ENCODE results near the gene RNASE11.
"Not testable (repeated sequence)": the region's sequence is repeated elsewhere in the genome, so short reads cannot be mapped to it uniquely, and the experiment has no call there.

RNASE11 gene

DNA sequence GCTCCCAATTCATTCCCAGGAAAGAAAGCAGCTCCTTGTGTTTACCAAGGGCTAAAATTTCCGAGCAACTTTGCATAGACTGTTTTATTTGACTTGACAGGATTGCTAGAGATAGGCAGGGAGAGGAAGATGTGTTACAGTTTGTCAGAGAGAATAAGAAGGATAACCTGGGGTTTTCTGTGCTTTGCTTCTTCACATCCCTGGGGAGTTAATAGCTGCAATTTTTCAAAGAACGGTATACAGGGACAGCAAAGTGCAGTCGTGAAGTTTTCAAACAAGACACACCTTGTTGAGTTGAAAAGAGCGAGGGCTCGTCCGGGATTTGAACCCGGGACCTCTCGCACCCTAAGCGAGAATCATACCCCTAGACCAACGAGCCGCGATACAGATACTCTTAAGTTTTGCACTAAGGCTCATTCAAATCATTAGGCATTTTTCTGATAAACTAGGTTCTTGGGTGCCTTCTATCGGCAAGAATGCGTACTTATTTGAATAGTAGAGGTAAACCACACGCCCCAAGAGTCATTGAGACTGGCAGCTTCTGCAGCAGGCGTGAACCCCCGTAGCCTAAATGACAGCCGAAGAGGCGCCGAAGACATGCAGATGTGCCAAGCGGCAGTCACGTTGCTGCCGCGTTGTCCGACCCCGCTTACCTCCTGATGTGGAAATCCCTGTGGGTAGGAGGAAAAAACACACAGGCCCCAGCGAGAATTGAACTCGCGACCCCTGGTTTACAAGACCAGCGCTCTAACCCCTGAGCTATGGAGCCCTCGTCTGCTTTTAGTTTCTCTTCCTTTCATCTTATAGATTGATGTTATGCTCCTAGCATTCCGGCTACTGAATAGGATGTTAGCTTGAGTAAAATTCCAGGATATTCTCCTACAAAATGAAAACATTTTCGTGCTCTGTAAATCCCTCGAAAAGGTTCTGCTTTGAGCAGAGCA lies 25.6 kb upstream of the RNASE11 start:
- DNase-seq, result peak; percentile 96

DNA sequence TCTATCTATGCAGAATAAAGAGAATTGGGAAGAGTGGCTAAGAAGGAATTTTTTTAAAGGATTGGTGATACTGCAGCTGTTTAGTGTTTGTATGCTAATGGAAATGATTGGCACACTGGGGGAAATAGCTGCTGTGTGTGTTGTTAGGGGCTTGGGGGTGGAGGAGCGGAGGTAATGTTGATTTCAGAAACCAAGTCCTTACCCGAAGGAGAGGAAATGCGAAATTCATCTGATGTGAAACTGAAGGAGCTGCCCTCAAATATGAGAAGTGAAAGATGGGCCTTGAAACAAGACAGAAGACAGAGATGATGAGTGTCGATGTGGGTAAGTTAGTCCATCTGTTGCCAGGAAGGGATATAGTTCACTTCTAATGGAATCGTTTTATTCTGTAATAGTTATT lies 24.6 kb upstream of the RNASE11 start:
- DNase-seq, result no peak

DNA sequence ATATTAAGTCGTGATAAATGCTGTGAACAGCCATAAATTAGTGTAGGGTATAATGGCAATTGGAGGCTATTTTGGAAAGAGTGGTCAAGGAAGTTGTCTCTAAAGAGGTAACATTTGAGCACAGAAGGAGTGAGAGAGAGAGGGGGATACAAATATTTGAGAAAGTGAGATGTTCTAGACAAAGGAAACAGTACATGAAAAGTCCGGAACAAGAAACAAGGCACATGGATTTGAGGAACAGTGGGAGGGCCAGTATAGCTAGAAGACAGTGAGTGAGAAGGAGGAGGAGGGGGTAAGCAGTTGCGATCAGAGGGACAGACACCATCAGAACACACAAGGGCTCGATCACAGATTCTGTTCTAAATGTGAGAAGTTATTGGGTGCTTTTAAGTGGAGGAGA lies 23.5 kb upstream of the RNASE11 start:
- DNase-seq, result no peak

DNA sequence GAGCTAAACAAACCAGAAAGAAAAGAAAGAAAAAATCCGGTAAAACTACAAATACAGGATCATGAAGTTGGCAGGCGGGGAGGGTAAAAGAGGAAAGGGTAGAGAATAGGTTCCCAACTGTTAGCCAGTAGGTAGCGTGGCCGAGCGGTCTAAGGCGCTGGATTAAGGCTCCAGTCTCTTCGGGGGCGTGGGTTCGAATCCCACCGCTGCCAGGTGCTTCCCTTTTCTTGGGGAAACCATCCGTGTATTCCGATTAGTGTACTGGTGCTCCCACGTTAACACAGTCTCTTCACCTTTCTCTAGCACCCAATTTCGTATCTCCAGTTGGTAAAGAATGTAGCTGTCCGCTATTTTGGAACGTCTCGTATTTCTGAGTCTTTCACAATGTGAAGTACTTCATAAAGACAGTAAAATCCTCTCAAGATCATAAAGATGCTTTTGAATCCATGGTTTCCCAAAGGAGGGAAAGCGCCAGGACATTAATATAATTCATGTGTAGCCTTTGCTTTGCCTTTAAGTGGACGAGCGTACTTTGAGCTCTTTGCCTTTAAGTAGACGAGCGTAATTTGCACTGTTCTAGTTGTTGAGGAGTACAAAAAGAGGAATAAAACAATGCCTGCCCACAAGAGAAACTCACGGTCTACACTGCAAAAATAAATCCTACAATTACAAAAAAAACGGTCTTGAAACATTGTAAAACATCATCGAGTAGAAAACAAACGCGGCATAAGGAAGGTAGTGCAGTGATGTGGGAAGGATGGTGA lies 22.4 kb upstream of the RNASE11 start:
- DNase-seq, result peak; percentile 54

DNA sequence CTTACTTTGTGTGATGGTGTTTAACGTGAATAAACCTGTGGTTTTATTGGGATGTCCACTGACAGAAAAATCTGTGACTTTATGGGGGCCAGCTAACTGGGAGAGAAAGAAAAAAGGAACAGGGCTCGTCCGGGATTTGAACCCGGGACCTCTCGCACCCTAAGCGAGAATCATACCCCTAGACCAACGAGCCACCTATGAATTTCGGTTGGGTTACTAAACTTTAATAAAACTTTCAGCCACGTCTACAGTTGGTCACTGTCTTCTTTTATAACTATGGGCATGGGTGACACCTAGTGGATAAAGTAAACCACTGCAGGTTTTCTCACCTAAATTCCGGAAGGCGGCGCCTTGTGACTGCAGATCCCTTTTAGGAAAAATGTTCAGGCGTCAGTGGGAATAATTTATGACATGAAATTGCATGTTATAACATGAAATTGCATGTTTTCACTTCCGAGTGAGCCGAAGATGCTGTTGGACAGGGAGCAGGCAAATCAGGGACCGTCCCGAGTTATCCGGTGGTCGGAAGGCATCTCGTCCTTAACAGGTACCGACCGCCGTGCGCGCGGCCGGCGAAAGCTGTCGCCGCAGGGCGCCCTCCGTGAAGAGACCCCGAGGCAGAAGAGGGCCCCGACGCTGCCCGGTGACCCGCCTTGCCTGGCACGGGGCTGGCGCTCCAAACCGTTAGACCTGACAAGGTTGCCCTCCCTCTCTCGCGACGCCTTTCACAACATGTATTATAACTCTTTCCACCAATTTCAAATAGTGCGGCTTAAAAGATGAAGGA lies 21.6 kb upstream of the RNASE11 start:
- peak; percentile 74 for DNase-seq

DNA sequence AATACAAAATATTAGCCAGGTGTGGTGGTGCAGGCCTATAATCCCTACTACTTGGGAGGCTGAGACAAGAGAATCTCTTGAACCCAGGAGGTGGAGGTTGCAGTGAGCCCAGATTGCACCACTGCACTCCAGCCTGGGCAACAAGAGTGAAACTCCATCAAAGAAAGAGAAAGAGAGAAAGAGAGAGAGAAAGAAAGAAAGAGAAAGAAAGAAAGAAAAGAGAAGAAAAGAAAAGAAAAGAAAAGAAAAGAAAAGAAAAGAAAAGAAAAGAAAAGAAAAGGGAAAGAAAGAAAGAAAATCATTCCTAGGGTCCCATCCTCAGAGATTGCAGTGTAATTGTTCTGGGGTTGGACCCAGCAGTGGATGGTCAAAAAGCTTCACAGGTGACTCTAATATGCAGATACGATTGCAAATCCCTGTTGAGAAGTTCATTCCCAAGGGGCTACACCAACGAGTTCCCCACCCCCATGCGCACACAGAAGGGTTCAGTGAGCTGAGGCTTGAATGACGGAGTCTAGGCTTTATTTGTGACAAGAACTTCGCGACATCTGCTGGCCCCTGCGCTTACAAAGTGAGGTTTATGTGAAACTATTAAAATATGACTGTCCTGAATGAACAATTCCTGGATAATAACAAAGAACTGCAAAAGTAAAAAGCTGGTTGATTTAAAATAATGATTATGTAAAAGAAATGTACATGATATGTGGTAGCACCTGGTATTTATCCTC lies 20.7 kb upstream of the RNASE11 start:
- no peak for DNase-seq

DNA sequence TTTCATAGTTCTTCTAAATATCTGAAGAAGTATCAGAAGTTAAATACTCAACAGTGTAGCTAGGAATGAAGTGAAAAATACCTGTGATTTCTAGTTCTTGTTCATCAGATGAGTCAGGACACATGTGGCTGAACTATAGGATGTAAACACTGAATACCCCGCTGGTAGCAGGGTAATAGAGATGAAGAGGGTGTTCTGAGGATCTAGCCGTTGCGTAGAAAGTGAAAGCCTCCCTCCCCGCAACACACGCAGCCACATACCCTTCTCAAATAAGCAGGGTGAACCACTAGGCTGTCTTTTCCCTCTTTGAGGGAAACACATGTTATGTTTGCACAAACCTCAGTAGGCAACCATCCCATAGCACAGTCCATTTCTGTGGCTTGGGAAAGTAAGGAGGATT lies 19.8 kb upstream of the RNASE11 start:
- no peak for DNase-seq

DNA sequence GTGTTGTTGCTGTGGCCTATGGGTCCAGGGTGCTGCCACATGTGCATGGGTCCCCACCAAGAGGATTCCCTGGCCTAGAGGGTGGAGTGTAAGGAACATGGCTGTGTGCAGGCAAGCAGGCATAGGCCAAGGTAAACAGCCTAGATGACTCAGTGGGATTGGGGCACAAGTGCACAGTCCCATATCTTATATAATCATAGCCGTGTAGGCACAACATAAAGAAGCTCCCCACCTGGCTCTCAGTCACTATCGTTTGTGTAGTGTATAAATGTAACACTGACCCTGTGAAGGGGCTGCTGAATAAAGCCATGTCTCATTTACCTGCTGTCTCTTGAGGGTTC lies 19.1 kb upstream of the RNASE11 start:
- DNase-seq, result no peak

DNA sequence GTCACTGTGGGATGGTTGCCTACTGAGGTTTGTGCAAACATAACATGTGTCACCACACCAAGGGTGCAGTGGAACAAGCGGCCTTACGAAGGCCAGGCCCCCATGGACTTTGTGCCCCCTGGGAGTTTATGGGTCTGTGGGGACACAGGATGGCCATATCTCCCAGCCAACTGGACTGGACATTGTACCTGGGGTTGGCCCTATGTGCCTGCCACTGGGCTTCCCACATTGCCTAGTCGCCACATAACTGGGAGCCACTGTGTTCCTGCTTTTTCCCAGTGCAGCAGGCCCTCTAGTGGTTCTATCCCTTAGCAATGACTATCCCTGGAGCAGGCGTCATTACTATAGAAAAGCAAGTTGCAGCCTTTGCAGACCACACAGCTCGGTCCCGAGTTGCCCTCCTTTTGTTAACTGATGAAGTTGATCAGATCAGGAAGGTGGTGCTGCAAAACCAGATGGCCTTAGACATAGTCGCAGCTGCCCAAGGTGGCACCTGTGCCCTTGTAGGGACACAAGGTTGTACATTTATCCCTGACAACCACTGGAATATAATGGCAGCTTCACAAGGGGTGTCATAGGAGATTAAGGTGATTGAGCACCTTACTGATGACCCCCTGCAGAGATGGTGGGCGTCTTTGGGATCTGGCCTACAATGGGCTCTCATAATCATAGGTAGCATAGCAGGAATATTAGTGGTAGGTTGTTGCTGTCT lies 18.5 kb upstream of the RNASE11 start:
- DNase-seq, result peak; percentile 14

DNA sequence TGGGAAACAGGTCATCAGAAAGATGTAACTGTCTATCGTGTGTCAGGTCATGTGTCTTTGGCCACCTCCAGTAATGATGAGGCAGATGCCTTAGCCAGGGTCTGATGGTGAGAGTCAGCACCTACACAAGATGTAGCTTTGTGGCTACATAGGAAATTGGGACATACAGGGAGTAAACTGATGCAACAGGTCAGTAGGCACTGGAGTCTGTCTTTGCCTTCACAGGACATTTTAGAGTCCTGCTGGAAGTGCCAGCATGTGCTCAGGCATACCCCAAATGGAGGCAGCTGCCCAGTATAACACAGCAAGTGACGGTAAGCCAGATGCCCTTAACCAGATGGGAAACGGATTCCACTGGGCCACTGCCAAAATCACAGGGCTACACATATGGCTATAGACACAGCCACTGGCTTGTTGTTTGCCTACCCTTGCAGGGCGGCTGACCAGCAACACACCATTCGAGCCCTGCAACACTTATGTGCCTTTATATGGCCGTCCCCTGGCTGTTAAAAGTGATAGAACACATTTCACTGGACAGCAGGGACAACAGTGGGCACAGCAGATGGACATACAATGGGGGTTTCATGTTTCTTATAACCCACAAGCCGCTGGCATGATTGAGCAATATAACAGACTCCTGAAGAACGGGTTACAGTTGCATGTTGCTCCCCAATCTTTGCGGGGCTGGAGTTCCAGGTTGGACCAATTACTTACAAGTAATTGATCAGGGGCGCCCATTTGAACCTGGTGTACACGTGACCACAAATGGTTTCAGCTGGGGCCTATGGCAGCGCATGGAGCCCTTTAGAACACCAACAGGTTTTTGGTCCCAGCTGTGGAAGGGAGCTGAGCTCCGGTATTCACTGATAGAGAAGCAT lies 16.3 kb upstream of the RNASE11 start:
- DNase-seq, result no peak

DNA sequence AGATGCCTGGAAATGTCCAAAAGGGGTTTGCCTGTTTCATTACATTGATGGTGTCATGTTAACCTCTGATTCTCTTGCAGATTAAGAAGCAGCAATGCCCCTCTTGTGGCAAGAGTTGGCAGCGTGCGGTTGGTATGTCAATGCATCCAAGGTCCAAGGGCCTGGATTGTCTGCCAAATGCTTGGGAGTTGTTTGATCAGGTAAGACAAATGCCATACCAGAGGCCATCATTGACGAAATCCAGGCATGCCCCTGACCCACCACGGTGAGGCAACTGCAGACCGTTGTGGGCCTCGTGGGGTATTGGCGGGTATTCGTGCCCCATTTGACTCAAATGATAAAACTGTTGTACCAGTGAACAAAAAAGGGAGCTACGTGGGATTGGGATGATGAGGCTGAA lies 14.8 kb upstream of the RNASE11 start:
- DNase-seq, result no peak

DNA sequence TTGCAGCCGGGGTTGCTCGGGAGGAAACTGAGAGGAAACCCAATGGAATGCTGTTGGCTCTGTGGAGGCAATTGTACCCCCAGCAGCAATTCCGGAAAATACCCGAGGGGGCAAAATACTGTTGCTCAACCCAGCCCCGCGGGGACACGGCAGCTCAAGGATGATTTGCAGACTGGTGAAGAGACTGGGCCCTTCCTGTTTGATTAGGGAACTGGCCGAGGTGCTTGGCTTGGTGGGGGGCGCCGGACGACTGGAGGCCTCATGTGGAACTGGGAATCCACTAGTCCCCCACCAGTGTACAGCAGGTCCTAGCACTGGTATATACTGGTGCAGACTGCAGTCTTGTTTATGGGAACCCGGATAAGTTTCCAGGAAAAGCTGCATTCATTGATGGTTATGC lies 13.7 kb upstream of the RNASE11 start:
- DNase-seq, result no peak

DNA sequence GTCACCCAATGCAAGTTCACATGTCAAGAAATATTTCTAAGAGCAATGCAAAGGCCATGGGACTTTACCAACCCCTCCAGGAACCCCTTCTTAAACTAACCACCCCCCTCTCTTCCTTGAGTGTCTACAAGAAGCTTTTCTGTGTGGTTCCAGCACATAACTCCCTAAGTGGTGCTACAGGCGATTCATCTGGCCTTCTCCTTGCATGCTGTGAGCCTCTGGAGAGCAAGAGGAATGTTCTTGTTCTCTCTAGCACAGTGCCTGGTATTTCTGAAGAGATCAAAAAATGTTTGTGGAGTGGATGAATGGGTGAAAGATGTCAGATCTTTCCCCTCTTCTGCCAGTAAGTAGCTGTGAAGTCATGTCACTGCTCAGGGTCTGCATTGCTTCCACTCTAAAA lies 9.3 kb upstream of the RNASE11 start:
- no peak for DNase-seq

DNA sequence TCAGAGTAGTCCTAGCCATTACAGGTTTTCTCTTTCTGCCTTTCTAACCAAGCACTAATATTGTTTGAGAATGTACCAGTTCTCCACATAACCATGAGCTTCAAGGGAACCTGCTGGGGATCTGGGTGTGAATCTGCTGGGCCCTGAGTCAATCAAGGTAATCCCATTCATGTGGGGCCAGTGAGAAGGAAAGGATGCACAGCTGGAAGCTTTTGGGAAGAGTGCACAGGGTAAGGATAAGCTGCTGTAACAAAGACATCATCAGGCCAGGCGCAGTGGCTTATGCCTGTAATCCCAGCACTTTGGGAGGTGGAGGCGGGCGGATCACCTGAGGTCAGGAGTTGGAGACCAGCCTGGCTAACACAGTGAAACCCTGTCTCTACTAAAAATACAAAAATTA lies 7.9 kb upstream of the RNASE11 start:
- DNase-seq, result not testable (repeated sequence)

DNA sequence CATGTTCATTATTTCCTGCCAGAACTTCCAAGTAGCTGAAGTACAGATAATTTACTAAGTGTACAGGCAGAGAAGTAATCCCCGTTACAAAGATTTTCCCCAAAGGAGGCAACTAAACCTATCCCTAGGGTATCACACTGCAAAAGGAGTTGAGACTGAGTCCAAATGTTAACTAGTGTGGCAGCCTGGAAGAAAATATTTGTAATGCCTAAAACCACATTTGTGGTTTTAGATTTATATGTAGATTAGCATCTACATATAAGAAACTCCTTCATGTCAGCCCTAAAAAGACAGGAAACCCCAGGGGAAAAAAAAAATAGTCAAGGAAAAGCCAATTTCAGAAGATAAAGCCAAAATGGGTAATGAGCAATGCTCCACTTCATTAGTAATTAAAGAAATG lies 4.8 kb upstream of the RNASE11 start:
- DNase-seq, result no peak

DNA sequence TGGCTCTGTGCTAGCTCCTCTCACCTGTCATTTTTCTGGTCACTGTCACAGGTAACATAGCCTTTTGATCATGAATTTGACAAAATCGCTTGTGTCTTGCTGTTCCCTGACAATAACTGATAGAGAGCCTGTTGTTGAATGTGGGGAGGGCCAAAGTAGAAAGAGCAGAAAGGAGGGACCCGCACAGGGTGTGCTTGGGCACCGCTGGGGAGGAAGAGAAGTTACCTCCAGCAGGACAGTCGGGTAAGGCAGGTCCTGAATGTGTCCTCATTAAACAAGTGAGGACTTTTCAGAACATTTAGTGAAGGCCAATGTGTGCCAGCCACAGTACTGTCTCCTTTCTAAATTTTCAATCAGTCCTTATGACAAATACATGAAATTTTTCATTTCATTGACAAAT lies 3.4 kb upstream of the RNASE11 start, which contains the start of gene RNASE12:
Gene RNASE12 (minus strand): TSS at position 142 of the 400 bp plus-strand sequence. CDS start 653 bp downstream, outside the sequence.
- DNase-seq, result no peak

DNA sequence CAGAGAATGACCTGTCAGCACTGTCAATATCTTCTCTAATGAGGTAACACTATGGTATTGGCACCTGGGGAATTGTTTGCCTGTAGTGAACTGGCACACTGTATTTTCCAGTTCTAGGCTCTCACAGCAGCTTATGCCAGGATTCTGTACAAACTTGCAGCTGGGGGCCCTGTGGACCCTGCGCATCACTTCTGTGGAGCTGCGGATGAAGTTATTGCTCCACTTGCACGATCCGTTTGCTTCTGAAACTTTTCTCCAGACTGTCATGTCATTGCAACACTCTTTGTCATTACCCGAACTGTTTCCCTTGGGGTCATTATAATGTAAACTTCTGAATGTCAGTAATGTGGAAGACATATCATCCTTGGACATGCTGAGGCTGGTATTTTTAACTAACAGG lies 3.9 kb downstream of the RNASE11 start:
- DNase-seq, result no peak

DNA sequence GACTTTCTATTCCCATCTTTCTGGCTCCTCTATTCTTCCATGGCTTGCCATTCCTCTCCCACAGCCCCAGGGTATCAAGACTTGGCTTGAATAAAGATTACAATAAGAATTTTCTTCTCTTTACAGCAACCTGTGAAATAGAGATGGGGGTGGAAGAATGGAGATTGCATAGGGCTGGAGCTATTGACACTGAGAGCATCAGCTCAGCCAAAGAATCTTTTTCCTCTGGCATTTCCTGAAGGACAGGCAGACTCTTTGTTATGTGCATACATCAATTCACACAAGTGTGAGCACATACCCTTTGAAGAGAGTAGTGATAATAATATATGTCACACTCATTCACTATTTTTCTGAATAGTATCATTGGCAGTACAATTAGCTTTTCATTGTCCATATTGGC lies 4.7 kb downstream of the RNASE11 start:
- DNase-seq, result no peak

DNA sequence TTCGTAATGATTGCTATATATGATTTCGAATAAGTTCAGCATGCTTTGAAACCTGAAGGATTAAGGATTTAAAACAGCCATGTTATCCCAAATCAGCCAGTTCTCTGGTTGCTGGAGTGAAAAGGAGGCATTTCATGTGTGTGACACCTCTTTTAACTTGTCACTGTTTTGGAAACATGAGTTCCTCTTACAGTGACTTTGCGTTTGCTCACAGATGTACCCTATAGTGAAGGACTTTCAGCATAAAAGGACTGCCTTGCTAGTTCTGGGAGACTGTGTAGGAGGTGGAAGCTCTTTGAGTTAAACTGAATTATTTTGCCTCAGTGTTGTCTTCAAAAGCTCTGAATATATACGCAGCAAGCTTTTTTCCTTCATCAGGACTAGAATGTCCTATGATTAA lies 7.6 kb downstream of the RNASE11 start:
- DNase-seq, result no peak

DNA sequence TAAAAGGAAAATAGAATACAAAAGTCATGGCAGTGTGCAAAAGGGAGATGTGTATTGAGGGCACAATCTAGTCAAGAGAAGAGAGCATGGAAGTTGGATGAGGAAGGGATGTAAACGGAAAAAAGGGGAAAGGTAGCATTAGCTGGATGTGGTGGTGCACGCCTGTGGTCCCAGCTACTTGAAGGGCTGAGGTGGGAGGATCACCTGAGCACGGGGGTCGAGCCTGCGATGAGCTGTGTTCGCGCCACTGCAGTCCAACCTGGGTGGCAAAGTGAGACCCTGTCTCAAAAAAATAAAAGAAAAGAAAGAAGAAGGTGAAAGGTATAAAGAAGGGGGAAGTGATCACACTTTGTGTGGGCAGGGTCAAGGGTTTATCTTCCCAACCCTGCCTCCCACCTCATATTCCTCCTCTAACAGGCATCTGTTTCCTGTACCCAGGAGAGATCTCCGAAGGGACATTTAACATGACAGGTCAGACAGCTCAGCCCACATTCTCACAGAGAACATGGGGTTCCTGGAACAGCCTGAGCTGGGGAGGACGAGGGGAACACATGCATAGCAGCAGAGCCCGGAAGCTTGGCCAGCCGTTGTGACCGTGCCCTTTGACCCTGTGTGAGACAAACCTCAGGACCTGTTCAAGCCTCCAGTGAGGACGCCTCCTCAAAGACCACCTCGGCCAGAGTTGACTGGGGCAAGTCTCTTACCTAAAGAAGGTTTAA lies 8.9 kb downstream of the RNASE11 start:
- DNase-seq, result no peak

All from amniotic stem cell (primary cell).